Neural cell (in vitro differentiated cells): ENCODE measurements around the gene PLCH1. TPM values are rescaled to one million over a fixed set of nuclear protein-coding genes. Genes with fewer than 3 reads are reported as not detected.

ENCODE experiments used
- H2AFZ ChIP-seq: fragments of 200-600, 300-800 bp; sonication (generic), shearing (Covaris generic); 2 replicates; pipeline ENCODE4 v1.6.0; 2014; ENCODE audit warnings: low read depth, mild to moderate bottlenecking, antibody characterized with exemption, low read length, moderate library complexity
- H3F3A ChIP-seq: fragments of 200-600 bp; shearing (Covaris generic); 2 replicates; pipeline ENCODE4 v1.6.1; 2016; ENCODE audit warnings: mild to moderate bottlenecking, moderate library complexity, mixed read lengths, antibody characterized with exemption, low read length; ENCODE audit not compliant: insufficient read depth, poor library complexity, severe bottlenecking
- H3K27ac ChIP-seq: fragments of 200-600, 300-800 bp; sonication (generic), shearing (Covaris generic); 2 replicates; pipeline ENCODE4 v1.5.1; 2014; ENCODE audit warnings: mild to moderate bottlenecking, low read length, moderate library complexity
- H3K27me3 ChIP-seq: fragments of 300-800, 200-600 bp; sonication (generic), shearing (Covaris generic); 2 replicates; pipeline ENCODE4 v1.6.0; 2014; ENCODE audit warnings: mild to moderate bottlenecking, low read depth, low read length, moderate library complexity; ENCODE audit not compliant: insufficient read depth
- H3K36me3 ChIP-seq: fragments of 300-800, 200-600 bp; sonication (generic), shearing (Covaris generic); 2 replicates; pipeline ENCODE4 v1.5.1; 2014; ENCODE audit warnings: mild to moderate bottlenecking, antibody characterized with exemption, low read length, moderate library complexity; ENCODE audit not compliant: insufficient read depth
- H3K4me2 ChIP-seq: fragments of 300-800, 200-600 bp; sonication (generic), shearing (Covaris generic); 2 replicates; pipeline ENCODE4 v1.6.0; 2014; ENCODE audit warnings: mild to moderate bottlenecking, low read length
- H3K4me3 ChIP-seq: fragments of 300-800, 200-600 bp; sonication (generic), shearing (Covaris generic); 2 replicates; pipeline ENCODE4 v1.5.1; 2014; ENCODE audit warnings: mild to moderate bottlenecking, low read length, moderate library complexity
- H3K79me2 ChIP-seq: fragments of 200-600 bp; shearing (Covaris generic); replicated peaks from 2 replicates; pipeline ENCODE4 v1.6.0; 2014; ENCODE audit warnings: mild to moderate bottlenecking, low read length, moderate library complexity; ENCODE audit not compliant: insufficient read depth
- H3K9ac ChIP-seq: fragments of 300-800, 200-600 bp; sonication (generic), shearing (Covaris generic); 2 replicates; pipeline ENCODE4 v1.6.1; 2016; ENCODE audit warnings: mild to moderate bottlenecking, low read length, mixed read lengths
- H3K9me2 ChIP-seq: fragments of 200-600 bp; shearing (Covaris generic); 2 replicates; pipeline ENCODE4 v1.6.1; 2016; ENCODE audit warnings: mild to moderate bottlenecking, low read length, mixed read lengths; ENCODE audit not compliant: insufficient read depth
- H3K9me3 ChIP-seq: fragments of 200-600, 300-800 bp; sonication (generic), shearing (Covaris generic); 2 replicates; pipeline ENCODE4 v1.6.1; 2016; ENCODE audit warnings: mild to moderate bottlenecking, mixed run types, low read length, moderate library complexity, mixed read lengths
- H4K20me1 ChIP-seq: fragments of 200-600 bp; shearing (Covaris generic); 2 replicates; pipeline ENCODE4 v1.6.1; 2016; ENCODE audit warnings: mild to moderate bottlenecking, mixed run types; ENCODE audit not compliant: insufficient read depth
- CTCF ChIP-seq: fragments of 450-650 bp; IDR thresholded peaks from 2 replicates; pipeline ENCODE4 v1.5.1; 2014; ENCODE audit warnings: antibody characterized with exemption, mild to moderate bottlenecking, moderate library complexity; ENCODE audit not compliant: poor library complexity, severe bottlenecking
- EP300 ChIP-seq: fragments of 450-650 bp; conservative IDR thresholded peaks from 2 replicates; pipeline ENCODE4 v1.6.1; 2014; ENCODE audit warnings: antibody characterized with exemption, mild to moderate bottlenecking, moderate library complexity; ENCODE audit not compliant: poor library complexity, severe bottlenecking
- EZH2 ChIP-seq: fragments of 200-600, 300-800 bp; shearing (Covaris generic), sonication (generic); IDR thresholded peaks from 2 replicates; pipeline ENCODE4 v1.6.1; 2014; ENCODE audit warnings: antibody characterized with exemption, low read length, borderline replicate concordance, mild to moderate bottlenecking; ENCODE audit not compliant: insufficient read depth, poor library complexity, severe bottlenecking
- MXI1 ChIP-seq: fragments of 450-650 bp; conservative IDR thresholded peaks from 2 replicates; pipeline ENCODE4 v1.6.1; 2014; ENCODE audit warnings: antibody characterized with exemption, mild to moderate bottlenecking; ENCODE audit not compliant: poor library complexity, severe bottlenecking
- POLR2AphosphoS5 ChIP-seq: IDR thresholded peaks from 2 replicates; pipeline ENCODE4 v1.6.1; 2012
- RAD21 ChIP-seq: fragments of 450-650 bp; conservative IDR thresholded peaks from 2 replicates; pipeline ENCODE4 v1.6.1; 2014; ENCODE audit warnings: antibody characterized with exemption, mild to moderate bottlenecking, moderate library complexity
- REST ChIP-seq: IDR thresholded peaks from 2 replicates; pipeline ENCODE4 v1.6.1; 2012; ENCODE audit warnings: borderline replicate concordance
- SMC3 ChIP-seq: fragments of 450-650 bp; conservative IDR thresholded peaks from 2 replicates; pipeline ENCODE4 v1.6.1; 2014; ENCODE audit warnings: antibody characterized with exemption, mild to moderate bottlenecking, moderate library complexity; ENCODE audit not compliant: poor library complexity
- TAF1 ChIP-seq: IDR thresholded peaks from 2 replicates; pipeline ENCODE4 v1.6.1; 2012; ENCODE audit warnings: low read depth
- polyA plus RNA-seq: library from polyadenylated mRNA; depleted of rRNA; stranded (reverse); fragments of >200 nt; gene quantifications from 2 replicates; pipeline ENCODE4 v1.2.3, GENCODE V29; 2014

The PLCH1 gene
- polyA plus RNA-seq, 1 donor from 2014 or later: 13.5 TPM

- H3K4me2 ChIP-seq: peak overlapping the region; percentile 50
- H4K20me1 ChIP-seq: no peaks in the 10 kb centered on the region
- H2AFZ ChIP-seq: no peak overlapping the region
- no peaks in the 10 kb centered on the region for H3K9me2 ChIP-seq
- H3K9me3 ChIP-seq: no peaks in the 10 kb centered on the region
- H3F3A ChIP-seq: no peaks in the 10 kb centered on the region
- H3K36me3 ChIP-seq: no peaks in the 10 kb centered on the region
- peak overlapping the region; percentile 57 for H3K9ac ChIP-seq
- no peaks in the 10 kb centered on the region for H3K27me3 ChIP-seq
- peak overlapping the region; percentile 47 for H3K4me3 ChIP-seq
- no peaks in the 10 kb centered on the region for H3K79me2 ChIP-seq
- peak overlapping the region; percentile 91 for H3K27ac ChIP-seq
- no peak for TF ChIP-seq CTCF
- peak; percentile 67 for TF ChIP-seq POLR2AphosphoS5
- peak; percentile 56 for TF ChIP-seq SMC3
- TF ChIP-seq RAD21: peak; percentile 57
- TF ChIP-seq MXI1: peak; percentile 46
- TF ChIP-seq TAF1: no peak
- TF ChIP-seq REST: peak; percentile 88
- peak; percentile 90 for TF ChIP-seq EP300
- TF ChIP-seq EZH2: no peak
These were observed 326.5 kb downstream of the PLCH1 start for GRCh38 chr3:155418407-155418806.

GRCh38 chr3:155417119-155417517 lies 327.8 kb downstream of the PLCH1 start:
- Histone ChIP-seq H3K4me2 (no peak overlapping the region), H3K27ac (peak overlapping the region; percentile 91), H2AFZ (no peak overlapping the region), H3K9me3 (no peaks in the 10 kb centered on the region), H3F3A (no peaks in the 10 kb centered on the region), H3K9ac (no peak overlapping the region), H3K79me2 (no peaks in the 10 kb centered on the region), H3K9me2 (no peaks in the 10 kb centered on the region), H3K27me3 (no peaks in the 10 kb centered on the region), H4K20me1 (no peaks in the 10 kb centered on the region), H3K4me3 (no peak overlapping the region), H3K36me3 (no peaks in the 10 kb centered on the region)
- TF ChIP-seq RAD21 (no peak), POLR2AphosphoS5 (no peak), EZH2 (no peak), TAF1 (no peak), SMC3 (no peak), EP300 (no peak), CTCF (no peak), MXI1 (no peak), REST (no peak)
